DND-41 (cell line): ENCODE results near the gene CIITA.

ENCODE experiments used
- ATAC-seq: fragments of 200-7000 bp; cut with Tn5 transposase; 3 replicates; pipeline ENCODE4 v1.9.1; 2021; ENCODE audit warnings: low read depth; ENCODE audit not compliant: insufficient read depth
- DNase-seq: peaks from one replicate; pipeline ENCODE4 v3.0.0-alpha.2; 2020
- H2AFZ ChIP-seq: 2 replicates; pipeline ENCODE4 v1.6.0; 2012; ENCODE audit warnings: low read depth, low read length
- H3K27ac ChIP-seq: 2 replicates; pipeline ENCODE4 v1.5.1; 2012; ENCODE audit warnings: low read length, inconsistent platforms
- H3K27me3 ChIP-seq: fragments of 200-600 bp; sonication (generic); 2 replicates; pipeline ENCODE4 v1.6.0; 2012; ENCODE audit warnings: low read length, mild to moderate bottlenecking, inconsistent platforms; ENCODE audit not compliant: insufficient read depth, poor library complexity
- H3K36me3 ChIP-seq: 2 replicates; pipeline ENCODE4 v1.5.1; 2012; ENCODE audit warnings: low read length, inconsistent platforms; ENCODE audit not compliant: insufficient read depth
- H3K4me1 ChIP-seq: 2 replicates; pipeline ENCODE4 v1.5.1; 2012; ENCODE audit warnings: mild to moderate bottlenecking, low read length; ENCODE audit not compliant: insufficient read depth
- H3K4me2 ChIP-seq: 2 replicates; pipeline ENCODE4 v1.6.0; 2012; ENCODE audit warnings: mild to moderate bottlenecking, moderate library complexity, low read length, inconsistent platforms; ENCODE audit not compliant: insufficient read depth
- H3K4me3 ChIP-seq, 2 experiments: fragments of 200-600 bp in 1 of 2; shearing (Covaris generic) in 1 of 2; 2 replicates each; pipeline ENCODE4 v1.5.1; 2012 to 2016; ENCODE audit warnings: inconsistent platforms in 2 of 2, low read length in 2 of 2, mild to moderate bottlenecking in 2 of 2, low read depth in 1 of 2, moderate library complexity in 1 of 2
- H3K79me2 ChIP-seq: 2 replicates; pipeline ENCODE4 v1.6.0; 2012; ENCODE audit warnings: low read length, inconsistent platforms; ENCODE audit not compliant: insufficient read depth
- H3K9ac ChIP-seq: 2 replicates; pipeline ENCODE4 v1.6.0; 2012; ENCODE audit warnings: low read depth, mild to moderate bottlenecking, inconsistent platforms, low read length, moderate library complexity
- H3K9me3 ChIP-seq: 2 replicates; pipeline ENCODE4 v1.5.1; 2012; ENCODE audit warnings: low read length, moderate library complexity, mild to moderate bottlenecking, inconsistent platforms; ENCODE audit not compliant: insufficient read depth, severe bottlenecking
- H4K20me1 ChIP-seq: 2 replicates; pipeline ENCODE4 v1.6.0; 2012; ENCODE audit warnings: low read length; ENCODE audit not compliant: insufficient read depth
- CTCF ChIP-seq: IDR thresholded peaks from 2 replicates; pipeline ENCODE4 v1.5.1; 2012; ENCODE audit warnings: borderline replicate concordance, low read length, moderate library complexity, mild to moderate bottlenecking; ENCODE audit not compliant: poor library complexity, severe bottlenecking; ENCODE audit errors: extremely low read depth
- EZH2 ChIP-seq: IDR thresholded peaks from 3 replicates; pipeline ENCODE4 v1.6.1; 2012; ENCODE audit warnings: borderline replicate concordance, low read depth, mild to moderate bottlenecking, moderate library complexity, low read length, inconsistent platforms; ENCODE audit not compliant: severe bottlenecking

Gene CIITA

GRCh38 chr16:10883004-10883403, 6.0 kb downstream of the CIITA start:
- DNase-seq (no peak), ATAC-seq (no peak)
- Histone ChIP-seq H2AFZ (no peak overlapping the region), H3K27me3 (peaks cover 5% of the 10 kb centered on the region), H3K4me3 (no peak overlapping the region), H3K9ac (no peak overlapping the region), H3K27ac (no peak overlapping the region), H3K9me3 (no peaks in the 10 kb centered on the region), H3K4me1 (no peaks in the 10 kb centered on the region), H3K36me3 (no peaks in the 10 kb centered on the region), H4K20me1 (no peaks in the 10 kb centered on the region), H3K79me2 (no peaks in the 10 kb centered on the region), H3K4me2 (no peak overlapping the region)
- TF ChIP-seq CTCF: no peak
- TF ChIP-seq EZH2: no peak

- H3K27me3 ChIP-seq: peaks cover 11% of the 10 kb centered on the region
- H3K4me3 ChIP-seq: no peak overlapping the region
- no peaks in the 10 kb centered on the region for H3K79me2 ChIP-seq
- H3K4me2 ChIP-seq: no peak overlapping the region
- H3K27ac ChIP-seq: no peak overlapping the region
- no peak overlapping the region for H2AFZ ChIP-seq
- no peaks in the 10 kb centered on the region for H3K9me3 ChIP-seq
- TF ChIP-seq EZH2 (no peak), CTCF (no peak)
- no peak overlapping the region for H3K9ac ChIP-seq
- H3K36me3 ChIP-seq: no peaks in the 10 kb centered on the region
- DNase-seq: no peak
- no peaks in the 10 kb centered on the region for H4K20me1 ChIP-seq
- no peaks in the 10 kb centered on the region for H3K4me1 ChIP-seq
- no peak for ATAC-seq
These were observed 8.2 kb downstream of the CIITA start for GRCh38 chr16:10885246-10885645.

- no peak overlapping the region for H3K4me3 ChIP-seq
- H4K20me1 ChIP-seq: no peaks in the 10 kb centered on the region
- H3K27ac ChIP-seq: no peak overlapping the region
- no peaks in the 10 kb centered on the region for H3K9me3 ChIP-seq
- no peak overlapping the region for H3K4me2 ChIP-seq
- H3K79me2 ChIP-seq: no peaks in the 10 kb centered on the region
- no peak for TF ChIP-seq EZH2
- no peak for TF ChIP-seq CTCF
- H3K36me3 ChIP-seq: no peaks in the 10 kb centered on the region
- peaks cover 11% of the 10 kb centered on the region for H3K27me3 ChIP-seq
- no peak overlapping the region for H3K9ac ChIP-seq
- H2AFZ ChIP-seq: no peak overlapping the region
- H3K4me1 ChIP-seq: no peaks in the 10 kb centered on the region
- DNase-seq (no peak), ATAC-seq (no peak)
These were observed 11.4 kb downstream of the CIITA start for GRCh38 chr16:10888320-10888937.
